ENCODE measurements around the gene HORMAD2. TPM values are rescaled to one million over a fixed set of nuclear protein-coding genes. Genes with fewer than 3 reads are reported as not detected.

Gene HORMAD2
- total RNA-seq, 1 donor from 2014 or later, result not detected

DNA sequence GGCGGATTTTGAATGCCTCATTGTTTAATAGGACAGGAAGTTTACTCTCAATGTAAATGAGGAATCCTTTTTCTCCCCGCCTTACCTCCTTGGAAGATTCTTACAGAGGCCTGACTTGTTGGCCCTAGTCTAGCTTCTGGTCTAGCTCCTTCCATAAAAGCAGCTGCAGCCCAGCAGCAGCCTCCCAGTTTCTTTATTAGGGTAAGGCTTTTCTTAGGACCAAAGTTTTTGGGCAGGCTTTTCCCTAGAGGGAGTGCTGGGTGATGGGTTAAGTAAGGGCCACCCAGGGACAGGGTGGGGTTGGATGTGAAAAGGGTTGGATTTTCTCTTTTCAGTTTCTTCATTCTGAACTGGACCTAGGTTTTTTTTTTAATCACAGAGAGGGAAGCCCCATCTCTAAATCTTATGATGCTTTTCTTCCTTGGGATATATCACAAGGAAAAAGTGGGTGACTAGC, 116.6 kb downstream of the HORMAD2 start:
- no peaks in the 10 kb centered on the region for H3K36me3 ChIP-seq
- H3K4me3 ChIP-seq, result no peak overlapping the region
- H4K20me1 ChIP-seq (ENCODE audit: low read depth), result no peaks in the 10 kb centered on the region
- no peak overlapping the region for H3K9ac ChIP-seq
- no peaks in the 10 kb centered on the region for H3K9me3 ChIP-seq (ENCODE audit: low read depth)
- DNase-seq (ENCODE audit: low spot score), result no peak
- H2AFZ ChIP-seq (replicated peaks), result no peak overlapping the region
- Mint-ChIP-seq H3K4me1 (peaks cover 20% of the 10 kb centered on the region), H3K27ac (peak overlapping the region; percentile 63), H3K27me3 (ENCODE audit: insufficient read depth, low read depth) (no peaks in the 10 kb centered on the region), H3K9me3 (peaks cover 5% of the 10 kb centered on the region), H3K36me3 (no peaks in the 10 kb centered on the region), H3K4me3 (peak overlapping the region; percentile 57)
- H3F3A ChIP-seq (ENCODE audit: low read depth), result peaks cover 9% of the 10 kb centered on the region
- H3K4me1 ChIP-seq, result no peaks in the 10 kb centered on the region
- no peak overlapping the region for H3K27ac ChIP-seq
- H3K4me2 ChIP-seq, result no peak overlapping the region
- no peak for TF ChIP-seq EZH2phosphoT487 (IDR thresholded peaks at IDR 0.05)
- TF ChIP-seq, protein P1, sequence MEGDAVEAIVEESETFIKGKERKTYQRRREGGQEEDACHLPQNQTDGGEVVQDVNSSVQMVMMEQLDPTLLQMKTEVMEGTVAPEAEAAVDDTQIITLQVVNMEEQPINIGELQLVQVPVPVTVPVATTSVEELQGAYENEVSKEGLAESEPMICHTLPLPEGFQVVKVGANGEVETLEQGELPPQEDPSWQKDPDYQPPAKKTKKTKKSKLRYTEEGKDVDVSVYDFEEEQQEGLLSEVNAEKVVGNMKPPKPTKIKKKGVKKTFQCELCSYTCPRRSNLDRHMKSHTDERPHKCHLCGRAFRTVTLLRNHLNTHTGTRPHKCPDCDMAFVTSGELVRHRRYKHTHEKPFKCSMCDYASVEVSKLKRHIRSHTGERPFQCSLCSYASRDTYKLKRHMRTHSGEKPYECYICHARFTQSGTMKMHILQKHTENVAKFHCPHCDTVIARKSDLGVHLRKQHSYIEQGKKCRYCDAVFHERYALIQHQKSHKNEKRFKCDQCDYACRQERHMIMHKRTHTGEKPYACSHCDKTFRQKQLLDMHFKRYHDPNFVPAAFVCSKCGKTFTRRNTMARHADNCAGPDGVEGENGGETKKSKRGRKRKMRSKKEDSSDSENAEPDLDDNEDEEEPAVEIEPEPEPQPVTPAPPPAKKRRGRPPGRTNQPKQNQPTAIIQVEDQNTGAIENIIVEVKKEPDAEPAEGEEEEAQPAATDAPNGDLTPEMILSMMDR (IDR thresholded peaks at IDR 0.05), result no peak
- no peak for TF ChIP-seq EZH2 (IDR thresholded peaks at IDR 0.05)
- H3K79me2 ChIP-seq (ENCODE audit: low read depth), result no peaks in the 10 kb centered on the region
- no peaks in the 10 kb centered on the region for H3K27me3 ChIP-seq

DNA sequence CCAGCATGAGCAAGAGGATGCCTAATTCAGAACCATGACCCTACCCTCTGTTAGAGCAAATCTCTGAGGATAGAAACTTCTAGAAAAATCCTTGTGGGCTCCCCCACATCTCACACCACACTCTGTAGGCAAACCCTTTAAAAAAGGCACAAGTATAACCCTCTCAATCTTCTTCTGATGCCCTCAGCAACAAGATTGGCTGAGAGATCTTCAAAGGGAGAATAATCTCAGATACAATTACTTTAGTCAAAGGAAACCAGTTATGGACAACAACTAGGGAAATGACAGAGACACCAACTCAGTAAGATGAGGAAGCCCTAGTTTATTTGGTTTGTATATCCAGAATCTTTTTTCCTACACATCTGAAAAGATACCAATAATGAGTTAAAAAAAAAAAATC, 117.1 kb downstream of the HORMAD2 start:
- H3K4me3 Mint-ChIP-seq, result no peak overlapping the region
- H3K4me1 Mint-ChIP-seq, result peaks cover 21% of the 10 kb centered on the region
- Histone ChIP-seq H3F3A (ENCODE audit: low read depth) (peaks cover 9% of the 10 kb centered on the region), H3K36me3 (no peaks in the 10 kb centered on the region), H3K4me2 (no peak overlapping the region), H3K9ac (no peak overlapping the region), H3K27ac (no peak overlapping the region), H4K20me1 (ENCODE audit: low read depth) (no peaks in the 10 kb centered on the region), H3K27me3 (no peaks in the 10 kb centered on the region), H3K4me3 (no peak overlapping the region), H2AFZ (replicated peaks) (no peak overlapping the region), H3K4me1 (peaks cover 2% of the 10 kb centered on the region), H3K9me3 (ENCODE audit: low read depth) (no peaks in the 10 kb centered on the region), H3K79me2 (ENCODE audit: low read depth) (no peaks in the 10 kb centered on the region)
- no peak overlapping the region for H3K27ac Mint-ChIP-seq
- peaks cover 5% of the 10 kb centered on the region for H3K9me3 Mint-ChIP-seq
- no peak for DNase-seq (ENCODE audit: low spot score)
- peaks cover 2% of the 10 kb centered on the region for H3K27me3 Mint-ChIP-seq (ENCODE audit: insufficient read depth, low read depth)
- H3K36me3 Mint-ChIP-seq, result no peaks in the 10 kb centered on the region
- TF ChIP-seq, protein P1 (IDR thresholded peaks at IDR 0.05), result no peak
- TF ChIP-seq EZH2phosphoT487 (IDR thresholded peaks at IDR 0.05) (no peak), EZH2 (IDR thresholded peaks at IDR 0.05) (no peak)

DNA sequence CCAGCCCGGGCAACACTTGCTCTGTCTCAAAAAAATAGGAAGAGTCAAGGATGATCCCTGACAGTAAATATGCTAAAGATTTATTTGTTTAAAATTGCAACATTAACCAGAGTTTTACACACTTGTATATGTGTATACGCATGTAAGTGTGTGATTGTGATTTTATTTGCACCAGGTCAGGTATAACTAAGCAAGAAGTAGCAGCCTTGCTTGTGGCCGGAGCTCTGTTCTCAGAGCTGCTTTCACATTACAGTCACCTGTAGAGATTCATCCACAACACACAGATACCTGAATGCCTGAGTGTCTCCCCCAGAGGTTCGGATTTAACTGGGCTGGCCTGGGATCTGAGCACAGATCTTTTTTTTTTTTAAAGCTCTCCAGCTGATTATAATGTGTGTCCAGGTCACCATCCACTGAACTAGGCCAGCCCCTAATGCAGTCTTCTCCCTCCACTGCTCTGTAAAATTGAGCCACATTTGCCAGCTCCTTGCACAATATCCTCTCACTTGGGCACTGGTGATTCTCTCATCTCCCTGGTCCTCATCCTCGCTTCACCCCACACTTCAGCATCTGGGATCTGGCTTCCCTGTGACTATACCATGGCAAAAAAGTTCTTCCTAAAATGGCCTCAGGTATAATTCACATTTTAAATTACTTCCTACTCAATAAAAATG, 118.0 kb downstream of the HORMAD2 start:
- Histone ChIP-seq H3K79me2 (ENCODE audit: low read depth) (no peaks in the 10 kb centered on the region), H3K4me3 (no peak overlapping the region), H3F3A (ENCODE audit: low read depth) (peaks cover 9% of the 10 kb centered on the region), H3K36me3 (no peaks in the 10 kb centered on the region), H4K20me1 (ENCODE audit: low read depth) (no peaks in the 10 kb centered on the region), H3K4me1 (peaks cover 8% of the 10 kb centered on the region), H2AFZ (replicated peaks) (no peak overlapping the region), H3K9ac (no peak overlapping the region), H3K4me2 (no peak overlapping the region), H3K9me3 (ENCODE audit: low read depth) (no peaks in the 10 kb centered on the region), H3K27ac (no peak overlapping the region), H3K27me3 (no peaks in the 10 kb centered on the region)
- TF ChIP-seq, protein P1 (IDR thresholded peaks at IDR 0.05), result no peak
- no peak for TF ChIP-seq EZH2 (IDR thresholded peaks at IDR 0.05)
- TF ChIP-seq EZH2phosphoT487 (IDR thresholded peaks at IDR 0.05), result no peak
- H3K9me3 Mint-ChIP-seq, result peaks cover 5% of the 10 kb centered on the region
- no peak for DNase-seq (ENCODE audit: low spot score)
- H3K36me3 Mint-ChIP-seq, result no peaks in the 10 kb centered on the region
- H3K27me3 Mint-ChIP-seq (ENCODE audit: insufficient read depth, low read depth), result peaks cover 4% of the 10 kb centered on the region
- H3K4me1 Mint-ChIP-seq, result peaks cover 23% of the 10 kb centered on the region
- H3K4me3 Mint-ChIP-seq, result no peak overlapping the region
- H3K27ac Mint-ChIP-seq, result no peak overlapping the region
